Activated T-cell treated with anti-CD3 and anti-CD28 coated beads, Interleukin-2, amount 50 U/mL, for 4 hours (primary cell): Measurements from ENCODE around the gene RAB7B. TPM values are rescaled to one million over a fixed set of nuclear protein-coding genes. Genes with fewer than 3 reads are reported as not detected.

Experiments used
- ATAC-seq, 2 donors: fragments of 200-7000 bp; cut with Tn5 transposase; one replicate each; pipeline ENCODE4 v1.10.0; 2021
- DNase-seq: peaks from one replicate; pipeline ENCODE4 v3.0.0-alpha.2; 2020
- H3K27me3 Mint-ChIP-seq: one replicate; pipeline ENCODE4 v1.8.0; 2021; ENCODE audit warnings: low read depth, mixed read lengths
- H3K36me3 Mint-ChIP-seq: one replicate; pipeline ENCODE4 v1.8.0; 2022; ENCODE audit warnings: mixed read lengths; ENCODE audit not compliant: insufficient read depth
- H3K4me1 Mint-ChIP-seq: one replicate; pipeline ENCODE4 v1.8.0; 2021; ENCODE audit warnings: low read depth, mixed read lengths
- H3K4me3 Mint-ChIP-seq: one replicate; pipeline ENCODE4 v1.8.0; 2021; ENCODE audit warnings: mild to moderate bottlenecking, moderate library complexity, mixed read lengths
- H3K9me3 Mint-ChIP-seq: one replicate; pipeline ENCODE4 v1.8.0; 2021; ENCODE audit warnings: mixed read lengths
- total RNA-seq, 3 donors: library from RNA; stranded (reverse); gene quantifications; one replicate each; pipeline ENCODE4 v1.2.1, GENCODE V29; 2021

Gene RAB7B
- total RNA-seq, 3 donors from 2014 or later, result 0.05 to 0.24 TPM; not detected in 1

GRCh38 chr1:205930195-205930577 is 73.0 kb downstream of the RAB7B start:
- Mint-ChIP-seq H3K36me3 (no peaks in the 10 kb centered on the region), H3K9me3 (no peaks in the 10 kb centered on the region), H3K4me3 (no peak overlapping the region), H3K27me3 (peaks cover 13% of the 10 kb centered on the region), H3K4me1 (no peaks in the 10 kb centered on the region)
- no peak for ATAC-seq
- DNase-seq, result no peak

- H3K27me3 Mint-ChIP-seq, result peaks cover 13% of the 10 kb centered on the region
- H3K9me3 Mint-ChIP-seq, result no peaks in the 10 kb centered on the region
- H3K36me3 Mint-ChIP-seq, result no peaks in the 10 kb centered on the region
- no peak for DNase-seq
- no peak for ATAC-seq
- no peak overlapping the region for H3K4me3 Mint-ChIP-seq
- no peaks in the 10 kb centered on the region for H3K4me1 Mint-ChIP-seq
These were observed 73.5 kb downstream of the RAB7B start for GRCh38 chr1:205929496-205930194.

- ATAC-seq, result no peak
- no peak overlapping the region for H3K4me3 Mint-ChIP-seq
- H3K27me3 Mint-ChIP-seq, result peaks cover 6% of the 10 kb centered on the region
- H3K9me3 Mint-ChIP-seq, result no peaks in the 10 kb centered on the region
- no peak for DNase-seq
- H3K36me3 Mint-ChIP-seq, result no peaks in the 10 kb centered on the region
- no peaks in the 10 kb centered on the region for H3K4me1 Mint-ChIP-seq
These were observed 74.9 kb downstream of the RAB7B start for GRCh38 chr1:205928317-205928716.

GRCh38 chr1:205927676-205928075 is 75.5 kb downstream of the RAB7B start:
- H3K4me3 Mint-ChIP-seq, result no peak overlapping the region
- H3K4me1 Mint-ChIP-seq, result no peaks in the 10 kb centered on the region
- no peaks in the 10 kb centered on the region for H3K36me3 Mint-ChIP-seq
- H3K27me3 Mint-ChIP-seq, result peaks cover 6% of the 10 kb centered on the region
- no peak for DNase-seq
- no peaks in the 10 kb centered on the region for H3K9me3 Mint-ChIP-seq
- ATAC-seq, result no peak

GRCh38 chr1:205927247-205927646 is 75.9 kb downstream of the RAB7B start:
- ATAC-seq (no peak), DNase-seq (no peak)
- Mint-ChIP-seq H3K9me3 (no peaks in the 10 kb centered on the region), H3K4me1 (no peaks in the 10 kb centered on the region), H3K27me3 (peaks cover 6% of the 10 kb centered on the region), H3K36me3 (no peaks in the 10 kb centered on the region), H3K4me3 (no peak overlapping the region)

Other genes starting within 250 kb of the RAB7B start
- 10 to 100 TPM; 14.6 to 23.0 (median 19.0) TPM for gene RAB29, start 227.9 kb downstream of the RAB7B start, total RNA-seq
- gene SLC41A1, start 190.2 kb downstream of the RAB7B start, total RNA-seq, result 10 to 100 TPM; 32.2 to 36.6 (median 32.4) TPM
- under 1 TPM in 2 of 3 donors, not detected in 1; 0.20 to 0.24 TPM for gene PM20D1, start 153.3 kb downstream of the RAB7B start, total RNA-seq
- gene SLC26A9, start 59.9 kb downstream of the RAB7B start, total RNA-seq, result not detected
- under 1 TPM in 1 of 3 donors, not detected in 2; 0.32 TPM for gene CTSE, start 20.5 kb upstream of the RAB7B start, total RNA-seq
- not detected for gene RHEX, start 49.8 kb upstream of the RAB7B start, total RNA-seq
- not detected for gene AVPR1B, start 114.0 kb upstream of the RAB7B start, total RNA-seq
- gene FAM72A, start 199.4 kb upstream of the RAB7B start, total RNA-seq, result 1 to 10 TPM; 5.4 to 6.3 (median 5.4) TPM
- gene SRGAP2, start 200.1 kb upstream of the RAB7B start, total RNA-seq, result 10 to 100 TPM; 16.5 to 25.1 (median 23.3) TPM